GM12872 (cell line): Measurements from ENCODE around the gene PRSS21.

Experiments
- CTCF ChIP-seq: IDR thresholded peaks from 3 replicates; pipeline ENCODE4 v1.5.1; 2011; ENCODE audit warnings: low read depth, mild to moderate bottlenecking, low read length, moderate library complexity; ENCODE audit not compliant: insufficient read depth

The PRSS21 gene

GRCh38 chr16:2771496-2772402, 45.3 kb upstream of the PRSS21 start:
- TF ChIP-seq CTCF, result no peak

- no peak for TF ChIP-seq CTCF
These were observed 43.7 kb upstream of the PRSS21 start for GRCh38 chr16:2773188-2773968.

GRCh38 chr16:2774161-2774891, 42.7 kb upstream of the PRSS21 start:
- no peak for TF ChIP-seq CTCF

GRCh38 chr16:2775131-2775716, 41.8 kb upstream of the PRSS21 start:
- TF ChIP-seq CTCF, result no peak

- no peak for TF ChIP-seq CTCF
These were observed 41.1 kb upstream of the PRSS21 start for GRCh38 chr16:2775765-2776499.

- no peak for TF ChIP-seq CTCF
These were observed 40.4 kb upstream of the PRSS21 start for GRCh38 chr16:2776500-2777139.
